ENCODE results near the gene DUOXA2. TPM values are rescaled to one million over a fixed set of nuclear protein-coding genes. Genes with fewer than 3 reads are reported as not detected.
A peak's percentile ranks its signal among the peaks of the same experiment; 100 is the strongest.

Gene DUOXA2
- total and polyA plus RNA-seq, 2 donors from 2014 or later: 0.37 TPM; not detected in 1

- Histone ChIP-seq H3K9me3 (ENCODE audit: control insufficient read depth in 2 of 3, insufficient read depth in 1 of 3, low read length in 3 of 3) (no peaks in the 10 kb centered on the region), H3K27ac (ENCODE audit: low read depth in 2 of 2, low read length in 2 of 2) (peak overlapping the region; percentile 85 to 86), H3K9ac (ENCODE audit: low read length in 3 of 3) (peak overlapping the region in 2 of 3 donors; percentile 70 to 82), H3K36me3 (ENCODE audit: control insufficient read depth in 2 of 3, insufficient read depth in 3 of 3, low read length in 3 of 3) (no peaks in the 10 kb centered on the region), H3K4me3 (ENCODE audit: low read length in 3 of 3) (peak overlapping the region; percentile 36 to 73 (median 72)), H3K27me3 (ENCODE audit: control insufficient read depth, insufficient read depth, low read length) (no peaks in the 10 kb centered on the region), H3K4me1 (ENCODE audit: control insufficient read depth in 2 of 3, insufficient read depth in 2 of 3, low read depth in 1 of 3, low read length in 3 of 3) (peaks cover 0 to 8% (median 0%) of the 10 kb centered on the region in 3 donors)
- TF ChIP-seq CTCF (IDR thresholded peaks at IDR 0.05; ENCODE audit: borderline replicate concordance, extremely low read depth, insufficient read depth): peak; percentile 53
- FAIRE-seq (no peak), DNase-seq (peak; percentile 90 to 96 (median 95))
- intact Hi-C loops (cut with DNase I): no loop called here
Measured at GRCh38 chr15:45166834-45167630, 52.9 kb downstream of the DUOXA2 start.

- no peak for FAIRE-seq
- H3K4me1 ChIP-seq (ENCODE audit: control insufficient read depth in 2 of 3, insufficient read depth in 2 of 3, low read depth in 1 of 3, low read length in 3 of 3): peaks cover 0 to 8% (median 0%) of the 10 kb centered on the region in 3 donors
- no peak for DNase-seq
- peak overlapping the region; percentile 85 to 86 for H3K27ac ChIP-seq (ENCODE audit: low read depth in 2 of 2, low read length in 2 of 2)
- H3K9ac ChIP-seq (ENCODE audit: low read length in 3 of 3): peak overlapping the region in 1 of 3 donors; percentile 75
- H3K36me3 ChIP-seq (ENCODE audit: control insufficient read depth in 2 of 3, insufficient read depth in 3 of 3, low read length in 3 of 3): no peaks in the 10 kb centered on the region
- intact Hi-C loops (cut with DNase I): no loop called here
- H3K9me3 ChIP-seq (ENCODE audit: control insufficient read depth in 2 of 3, insufficient read depth in 1 of 3, low read length in 3 of 3): no peaks in the 10 kb centered on the region
- peak overlapping the region; percentile 12 to 73 (median 72) for H3K4me3 ChIP-seq (ENCODE audit: low read length in 3 of 3)
- no peaks in the 10 kb centered on the region for H3K27me3 ChIP-seq (ENCODE audit: control insufficient read depth, insufficient read depth, low read length)
- TF ChIP-seq CTCF (IDR thresholded peaks at IDR 0.05; ENCODE audit: borderline replicate concordance, extremely low read depth, insufficient read depth): no peak
Measured at GRCh38 chr15:45167631-45168205, 53.6 kb downstream of the DUOXA2 start.

Other genes with a start within 250 kb of the DUOXA2 start
- not detected for gene TERB2, start 157.6 kb upstream of the DUOXA2 start, total RNA-seq
- gene TERB2, start 157.6 kb upstream of the DUOXA2 start, polyA plus RNA-seq (ENCODE audit: insufficient read depth, low read depth, low replicate concordance): not detected
- gene SORD, start 91.1 kb upstream of the DUOXA2 start, total RNA-seq: 14.2 TPM
- 83.0 TPM for gene SORD, start 91.1 kb upstream of the DUOXA2 start, polyA plus RNA-seq (ENCODE audit: insufficient read depth, low read depth, low replicate concordance)
- 0.28 TPM for gene DUOX2, start 154 bp upstream of the DUOXA2 start, total RNA-seq
- 0.26 TPM for gene DUOX2, start 154 bp upstream of the DUOXA2 start, polyA plus RNA-seq (ENCODE audit: insufficient read depth, low read depth, low replicate concordance)
- gene DUOXA1, start 15.6 kb downstream of the DUOXA2 start, total RNA-seq: 1.4 TPM
- 0.52 TPM for gene DUOXA1, start 15.6 kb downstream of the DUOXA2 start, polyA plus RNA-seq (ENCODE audit: insufficient read depth, low read depth, low replicate concordance)
- 1.6 TPM for gene DUOX1, start 15.7 kb downstream of the DUOXA2 start, total RNA-seq
- gene DUOX1, start 15.7 kb downstream of the DUOXA2 start, polyA plus RNA-seq (ENCODE audit: insufficient read depth, low read depth, low replicate concordance): 0.26 TPM
- gene SHF, start 73.6 kb downstream of the DUOXA2 start, total RNA-seq: 5.2 TPM
- gene SHF, start 73.6 kb downstream of the DUOXA2 start, polyA plus RNA-seq (ENCODE audit: insufficient read depth, low read depth, low replicate concordance): 7.7 TPM
- gene SLC28A2, start 137.9 kb downstream of the DUOXA2 start, total RNA-seq: not detected
- 0.17 TPM for gene SLC28A2, start 137.9 kb downstream of the DUOXA2 start, polyA plus RNA-seq (ENCODE audit: insufficient read depth, low read depth, low replicate concordance)